Sigmoid colon (tissue), 3 donors: ENCODE measurements around the gene STK32B.

Experiments
- CTCF ChIP-seq, 4 experiments: fragments of 450-650 bp in 3 of 4; fragments of 200-600 bp in 1 of 4; IDR thresholded peaks; one replicate each; pipeline ENCODE4 v1.5.1; 2016 to 2019; ENCODE audit warnings: antibody characterized with exemption in 4 of 4, mild to moderate bottlenecking in 3 of 4, moderate library complexity in 2 of 4
- POLR2A ChIP-seq, 2 donors: fragments of 450-650 bp; IDR thresholded peaks; one replicate each; pipeline ENCODE4 v1.6.1; 2016; ENCODE audit warnings: antibody characterized with exemption in 2 of 2, mild to moderate bottlenecking in 2 of 2, moderate library complexity in 2 of 2

GRCh38 chr4:5039800-5040199 lies 11.5 kb upstream of the STK32B start:
- no peak for TF ChIP-seq POLR2A (IDR thresholded peaks at IDR 0.05)
- TF ChIP-seq CTCF (IDR thresholded peaks at IDR 0.05): no peak
